GM21515 (cell line): ENCODE data around the gene IMP4.

ENCODE experiments used
- ATAC-seq: cut with Tn5 transposase; IDR thresholded peaks from one replicate; pipeline ENCODE4 v1.9.1; 2021; ENCODE audit not compliant: unreplicated experiment

IMP4 gene

DNA sequence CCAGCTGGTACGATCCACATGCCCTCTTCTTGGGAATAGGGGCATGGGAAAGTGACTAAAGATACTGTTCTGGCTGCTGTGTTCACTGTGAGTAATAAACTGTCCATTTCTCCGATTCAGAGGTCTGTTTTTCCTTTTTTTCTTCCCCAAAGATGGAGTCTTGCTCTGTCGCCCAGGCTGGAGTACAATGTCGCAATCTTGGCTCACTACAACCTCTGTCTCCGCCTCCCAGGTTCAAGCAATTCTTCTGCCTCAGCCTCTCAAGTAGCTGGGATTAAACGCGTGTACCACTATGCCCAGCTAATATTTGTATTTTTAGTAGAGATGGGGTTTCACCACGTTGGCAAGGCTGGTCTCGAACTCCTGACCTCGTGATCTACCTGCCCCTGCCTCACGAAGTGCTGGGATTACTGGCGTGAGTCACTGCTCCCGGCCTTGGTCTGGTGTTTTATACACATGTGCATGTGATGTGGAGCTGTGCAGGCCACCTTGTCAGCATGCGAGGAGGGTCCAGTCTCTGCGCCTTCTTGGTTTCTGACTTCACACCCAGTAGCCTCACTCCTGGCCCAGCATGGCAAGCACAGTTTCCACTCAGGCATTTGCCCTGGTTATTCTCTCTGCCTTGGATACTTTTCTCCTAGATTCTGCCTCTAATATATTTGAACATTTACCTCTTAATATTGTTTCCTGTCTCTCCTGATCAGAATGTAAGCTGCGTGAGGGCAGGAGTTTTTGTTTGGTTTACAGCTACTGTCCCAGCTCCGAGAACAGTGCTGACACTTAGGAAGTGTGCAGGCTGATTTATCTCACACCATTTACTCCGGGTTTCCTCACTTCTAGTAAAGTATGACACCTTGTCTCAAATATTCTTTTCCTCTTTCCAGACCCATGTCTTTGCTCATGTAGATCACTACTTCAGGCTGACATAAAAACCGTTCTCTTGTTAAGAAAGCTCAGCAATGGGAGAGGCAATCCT lies 32.9 kb downstream of the IMP4 start:
- no peak for ATAC-seq

DNA sequence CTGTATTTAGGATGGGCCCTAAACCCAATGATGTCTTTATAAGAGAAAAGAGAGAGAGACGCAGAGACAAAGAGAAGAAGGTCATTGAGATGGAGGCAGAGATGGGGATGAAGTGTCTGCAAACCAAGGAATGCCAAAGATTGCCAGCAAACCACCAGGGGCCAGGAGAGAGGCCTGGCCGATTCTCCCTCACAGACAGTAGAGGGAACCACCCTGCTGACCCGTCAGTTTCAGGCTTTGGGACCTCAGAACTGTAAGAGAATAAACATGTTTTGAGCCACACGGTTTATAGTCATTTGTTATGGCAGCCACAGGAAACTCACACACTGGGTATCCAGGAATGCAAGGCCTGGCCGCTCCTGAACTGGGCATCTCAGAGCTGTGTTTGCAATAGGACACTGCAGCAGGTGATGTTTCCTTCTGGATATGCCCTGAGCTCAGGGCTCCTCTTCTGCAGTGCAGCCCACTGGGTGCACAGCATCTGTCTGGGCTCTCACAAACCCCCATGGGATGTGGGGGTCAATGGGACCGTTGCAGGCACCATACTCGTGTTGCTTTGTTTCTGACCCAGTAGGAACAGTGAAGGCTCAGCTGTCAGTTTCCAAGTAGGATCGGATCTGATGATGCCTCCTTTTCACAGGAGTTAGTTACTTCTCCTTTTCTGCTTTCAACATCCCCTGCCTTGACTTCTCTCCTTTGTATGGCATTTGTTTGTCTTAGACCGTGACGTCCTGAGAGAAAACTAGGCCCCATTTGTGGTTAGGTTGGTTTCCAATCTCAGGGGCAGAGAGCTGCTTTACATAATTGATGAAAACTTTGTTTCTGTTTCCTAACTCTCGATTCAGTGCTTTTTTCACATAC lies 34.0 kb downstream of the IMP4 start:
- peak; percentile 51 for ATAC-seq

DNA sequence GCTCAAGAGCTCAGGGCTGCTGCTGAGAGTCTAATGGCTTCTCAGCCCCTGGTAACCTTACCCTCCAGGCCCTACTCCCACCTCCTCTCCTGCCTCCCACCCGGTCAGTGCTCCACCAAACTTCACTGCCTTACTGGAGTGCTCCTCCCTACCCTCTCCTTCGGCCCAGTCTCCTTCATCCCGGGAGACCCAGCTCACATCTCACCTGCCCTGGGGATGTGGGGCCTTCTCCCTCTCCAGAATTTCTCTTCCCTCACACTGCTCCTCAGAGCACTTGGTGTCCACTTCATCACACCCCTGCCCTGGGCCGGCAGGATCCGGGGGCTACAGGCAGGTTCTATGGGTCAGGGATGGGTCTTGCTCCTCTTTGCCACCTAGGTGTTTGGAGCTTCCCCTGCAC lies 34.8 kb downstream of the IMP4 start:
- no peak for ATAC-seq

- ATAC-seq, result no peak
Observed at GRCh38 chr2:130378206-130378897, 35.7 kb downstream of the IMP4 start.

DNA sequence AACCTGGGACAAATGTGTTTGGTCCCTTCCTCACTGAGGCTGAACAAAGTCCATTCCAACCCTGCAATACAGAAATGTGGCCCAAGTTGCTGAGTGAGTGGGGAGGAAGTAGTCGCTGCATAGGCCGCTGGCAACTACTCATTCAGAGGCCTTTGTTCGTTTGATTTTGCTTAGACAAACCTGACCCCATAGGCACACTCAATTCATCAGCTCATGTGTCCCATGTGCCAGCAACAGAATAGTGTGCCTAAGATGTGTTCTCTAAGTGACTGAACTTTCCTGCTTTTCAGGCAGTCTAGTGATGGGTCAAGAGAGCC lies 36.2 kb downstream of the IMP4 start:
- ATAC-seq, result no peak

GRCh38 chr2:130380096-130380934 lies 37.6 kb downstream of the IMP4 start:
- ATAC-seq, result no peak

- no peak for ATAC-seq
Observed at GRCh38 chr2:130381145-130381544, 38.4 kb downstream of the IMP4 start.

DNA sequence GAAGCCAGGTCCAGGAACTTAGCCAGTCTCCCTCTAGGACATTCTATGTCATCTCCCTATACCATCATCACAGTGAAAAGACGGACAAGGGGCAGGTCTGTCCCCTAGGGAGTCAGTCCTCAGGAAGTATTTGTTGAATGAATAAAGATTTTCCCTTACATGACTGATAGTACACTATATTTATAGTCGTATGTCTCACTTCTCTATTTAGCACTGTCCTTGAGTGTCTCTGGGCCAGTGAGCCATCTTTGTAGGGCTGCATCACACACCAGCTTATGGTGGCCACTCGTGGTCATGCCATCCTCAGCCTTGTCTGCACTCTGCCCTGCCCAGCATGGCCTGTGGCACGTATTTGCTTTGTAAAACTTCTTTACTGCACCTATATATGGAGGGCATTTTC lies 38.9 kb downstream of the IMP4 start:
- ATAC-seq, result no peak

DNA sequence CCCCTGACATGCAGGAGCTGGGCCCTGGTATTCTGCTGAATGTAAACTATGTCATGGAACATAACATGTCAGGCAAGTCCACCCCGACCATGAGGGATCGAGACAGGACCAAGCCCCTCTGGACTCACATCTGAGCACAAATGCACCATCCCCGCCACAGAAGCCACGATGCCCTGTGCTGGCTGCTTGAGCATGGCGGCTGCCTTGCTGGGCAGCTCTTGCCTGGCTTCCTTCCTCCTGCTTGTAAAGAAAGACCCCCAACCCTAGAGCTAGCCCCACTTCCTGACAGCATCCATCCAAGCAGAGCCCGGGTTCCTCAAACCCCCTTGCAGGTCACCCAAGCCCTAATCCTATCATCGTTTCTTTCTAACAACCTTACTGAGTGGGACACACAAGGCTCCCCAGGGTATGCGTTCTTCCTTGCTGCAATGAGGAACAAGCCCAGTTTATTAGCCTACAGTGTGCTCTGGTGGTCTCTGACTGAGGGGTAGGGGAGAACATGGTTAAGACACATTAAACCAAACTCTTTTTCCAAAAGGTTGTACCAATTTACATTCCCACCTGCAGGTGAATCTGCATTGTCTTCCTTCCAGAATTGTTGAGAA lies 39.7 kb downstream of the IMP4 start:
- no peak for ATAC-seq

GRCh38 chr2:130385709-130386108 lies 43.0 kb downstream of the IMP4 start:
- peak; percentile 47 for ATAC-seq

DNA sequence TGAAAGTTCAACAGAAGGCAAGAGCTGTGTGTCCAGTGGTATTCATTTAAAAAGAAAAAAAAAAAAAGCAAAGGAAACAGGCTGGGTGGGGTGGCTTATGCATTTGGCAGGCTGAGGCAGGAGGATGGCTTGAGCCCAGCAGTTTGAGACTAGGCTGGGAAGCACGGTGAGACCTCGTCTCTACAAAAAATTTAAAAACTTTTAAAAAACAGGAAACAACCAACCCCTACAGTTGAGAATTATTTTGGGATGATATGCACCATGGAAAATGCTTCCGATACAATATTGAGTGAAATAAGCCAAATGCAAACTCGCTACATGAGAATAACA lies 44.3 kb downstream of the IMP4 start:
- ATAC-seq, result no peak

- ATAC-seq, result no peak
Observed at GRCh38 chr2:130387804-130388203, 45.1 kb downstream of the IMP4 start.

- ATAC-seq, result no peak
Observed at GRCh38 chr2:130388221-130388907, 45.7 kb downstream of the IMP4 start.

DNA sequence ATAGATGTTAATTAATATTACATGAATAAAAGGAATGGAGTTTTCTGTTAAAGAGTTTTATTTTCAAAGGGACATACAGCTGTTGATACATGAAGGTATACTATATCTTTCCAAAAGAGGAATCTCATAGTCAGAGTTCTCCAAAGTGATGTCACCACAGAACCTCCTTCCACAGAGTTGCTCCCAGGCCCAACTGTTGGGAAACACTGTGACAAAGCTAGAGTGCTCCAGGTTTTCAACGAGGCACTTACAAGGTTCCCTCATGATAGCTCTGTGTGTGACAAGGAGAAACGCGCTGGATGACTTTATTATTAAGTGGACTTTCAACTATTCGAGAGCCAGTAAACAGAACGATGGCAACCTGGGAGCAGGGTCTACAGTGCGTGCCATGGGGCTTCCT lies 46.7 kb downstream of the IMP4 start:
- no peak for ATAC-seq

GRCh38 chr2:130389783-130390182 lies 47.1 kb downstream of the IMP4 start:
- no peak for ATAC-seq

DNA sequence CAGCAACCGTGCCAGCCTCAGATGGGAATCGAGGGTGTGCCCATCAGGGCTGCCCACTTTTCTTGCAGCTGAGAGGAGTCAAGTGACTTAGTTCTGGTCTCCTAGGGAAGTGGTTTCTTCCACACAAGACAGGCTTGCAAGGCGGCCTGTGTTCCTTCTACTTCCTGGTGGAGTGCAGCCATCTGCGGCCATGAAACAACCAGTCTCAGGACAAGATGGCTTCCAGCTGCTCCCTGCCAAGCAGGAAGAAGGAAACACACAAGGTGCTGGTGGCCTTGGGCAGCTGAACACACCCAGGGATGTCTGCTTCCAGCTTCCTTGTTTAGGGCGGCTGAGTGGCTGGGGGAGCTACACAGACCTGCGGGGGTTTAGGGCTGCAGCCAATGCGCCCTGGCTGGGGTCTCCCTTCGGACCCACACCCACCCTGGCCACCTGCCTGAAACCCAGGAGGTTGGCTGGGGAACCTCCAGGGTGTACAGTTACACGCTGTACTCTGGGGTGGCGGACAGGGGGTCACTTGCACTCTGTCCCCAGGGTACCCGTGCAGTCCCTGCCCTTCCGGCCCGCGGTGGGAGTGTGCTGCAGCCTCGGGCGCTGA lies 47.9 kb downstream of the IMP4 start:
- ATAC-seq, result peak; percentile 5

DNA sequence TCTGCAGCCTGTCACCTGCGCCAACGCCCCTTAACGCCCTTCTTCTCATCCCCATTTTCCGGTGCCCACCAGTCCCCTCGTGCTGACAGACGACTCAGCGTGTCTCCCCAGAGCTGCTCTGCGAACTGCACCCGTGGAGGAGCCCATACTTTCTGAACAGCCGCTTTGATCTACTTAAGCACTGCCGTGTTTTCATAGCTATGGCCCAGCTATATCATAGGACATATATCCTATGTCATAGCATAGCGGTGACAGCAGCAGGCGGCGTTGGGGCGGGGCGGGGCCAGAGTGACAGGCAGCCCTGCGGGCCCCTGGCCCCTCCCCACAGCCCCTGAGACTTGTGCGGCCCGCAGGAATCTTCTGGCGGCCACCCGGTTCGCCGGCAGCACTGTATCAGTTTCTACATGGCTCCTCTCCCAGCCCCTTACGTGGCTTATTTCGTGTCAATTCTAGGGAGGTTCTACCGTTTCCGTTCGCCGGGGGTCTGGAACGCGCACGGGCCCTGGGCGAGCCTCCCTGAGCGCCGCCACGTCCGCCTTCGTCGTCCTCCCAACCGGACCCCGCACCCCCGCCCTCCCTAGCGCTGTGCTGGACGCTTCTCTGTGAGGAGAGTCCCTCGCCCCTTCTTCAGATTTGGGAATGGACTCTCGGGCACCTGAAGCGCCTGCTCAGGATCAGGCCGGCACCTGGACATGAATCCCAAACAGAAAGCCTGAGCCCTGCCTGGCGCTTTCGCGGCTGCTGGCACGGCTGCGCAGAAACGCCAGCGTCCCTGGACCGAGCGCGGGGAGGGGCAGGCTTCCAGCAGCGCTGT lies 48.6 kb downstream of the IMP4 start:
- ATAC-seq, result peak; percentile 93

- ATAC-seq, result no peak
Observed at GRCh38 chr2:130391872-130392670, 49.4 kb downstream of the IMP4 start.
